ENCODE data around the gene EHHADH. TPM values are rescaled to one million over a fixed set of nuclear protein-coding genes. Genes with fewer than 3 reads are reported as not detected.
"Not testable (repeated sequence)": the region's sequence is repeated elsewhere in the genome, so short reads cannot be mapped to it uniquely, and the experiment has no call there.

Gene EHHADH
- polyA plus RNA-seq, 4 donors: 12.2 to 29.5 (median 14.5) TPM

- Histone ChIP-seq H3K27ac (ENCODE audit: low read depth in 1 of 3, low read length in 2 of 3) (no peak overlapping the region), H3K4me3 (ENCODE audit: low read depth in 1 of 3, low read length in 3 of 3) (no peak overlapping the region), H3K27me3 (ENCODE audit: control insufficient read depth in 3 of 3, insufficient read depth in 3 of 3, low read length in 3 of 3) (no peaks in the 10 kb centered on the region), H3K9me3 (ENCODE audit: control insufficient read depth in 2 of 2, insufficient read depth in 1 of 2, low read depth in 1 of 2, low read length in 1 of 2) (peaks cover 0 to 14% of the 10 kb centered on the region in 2 donors), H3K4me1 (ENCODE audit: control insufficient read depth in 3 of 3, insufficient read depth in 2 of 3, low read depth in 1 of 3, low read length in 2 of 3) (no peaks in the 10 kb centered on the region), H3K36me3 (ENCODE audit: control insufficient read depth in 3 of 3, insufficient read depth in 2 of 3, low read depth in 1 of 3, low read length in 3 of 3) (peaks cover 0 to 9% (median 9%) of the 10 kb centered on the region in 3 donors)
- FAIRE-seq (peak; percentile 59), DNase-seq (no peak)
Observed at GRCh38 chr3:185236969-185237368, 16.9 kb downstream of the EHHADH start.

GRCh38 chr3:185233328-185233727, 20.5 kb downstream of the EHHADH start:
- Histone ChIP-seq H3K36me3 (ENCODE audit: control insufficient read depth in 3 of 3, insufficient read depth in 2 of 3, low read depth in 1 of 3, low read length in 3 of 3) (peaks cover 0 to 12% (median 9%) of the 10 kb centered on the region in 3 donors), H3K4me1 (ENCODE audit: control insufficient read depth in 3 of 3, insufficient read depth in 2 of 3, low read depth in 1 of 3, low read length in 2 of 3) (no peaks in the 10 kb centered on the region), H3K27ac (ENCODE audit: low read depth in 1 of 3, low read length in 2 of 3) (no peak overlapping the region), H3K9me3 (ENCODE audit: control insufficient read depth in 2 of 2, insufficient read depth in 1 of 2, low read depth in 1 of 2, low read length in 1 of 2) (peaks cover 0 to 14% of the 10 kb centered on the region in 2 donors), H3K27me3 (ENCODE audit: control insufficient read depth in 3 of 3, insufficient read depth in 3 of 3, low read length in 3 of 3) (no peaks in the 10 kb centered on the region), H3K4me3 (ENCODE audit: low read depth in 1 of 3, low read length in 3 of 3) (no peak overlapping the region)
- no peak for FAIRE-seq
- WGBS, 3 donors: 96 to 97% (median 97%) methylated on average over 2 of the region's 2 CpGs
- no peak for DNase-seq

GRCh38 chr3:185226526-185226925, 27.3 kb downstream of the EHHADH start:
- not testable (repeated sequence) for DNase-seq

GRCh38 chr3:185225523-185225922, 28.3 kb downstream of the EHHADH start:
- DNase-seq (no peak), FAIRE-seq (no peak)
- H3K36me3 ChIP-seq (ENCODE audit: control insufficient read depth in 3 of 3, insufficient read depth in 2 of 3, low read depth in 1 of 3, low read length in 3 of 3): peaks cover 0 to 4% (median 3%) of the 10 kb centered on the region in 3 donors
- no peak overlapping the region for H3K4me3 ChIP-seq (ENCODE audit: low read depth in 1 of 3, low read length in 3 of 3)
- H3K4me1 ChIP-seq (ENCODE audit: control insufficient read depth in 3 of 3, insufficient read depth in 2 of 3, low read depth in 1 of 3, low read length in 2 of 3): no peaks in the 10 kb centered on the region
- H3K27ac ChIP-seq (ENCODE audit: low read depth in 1 of 3, low read length in 2 of 3): no peak overlapping the region
- H3K27me3 ChIP-seq (ENCODE audit: control insufficient read depth in 3 of 3, insufficient read depth in 3 of 3, low read length in 3 of 3): no peaks in the 10 kb centered on the region
- H3K9me3 ChIP-seq (ENCODE audit: control insufficient read depth in 2 of 2, insufficient read depth in 1 of 2, low read depth in 1 of 2, low read length in 1 of 2): no peaks in the 10 kb centered on the region

More at GRCh38 chr3:185226526-185226925, 27.3 kb downstream of the EHHADH start:
- not testable (repeated sequence) for H3K4me3 ChIP-seq (ENCODE audit: low read depth in 1 of 3, low read length in 3 of 3); FAIRE-seq; H3K4me1 ChIP-seq (ENCODE audit: control insufficient read depth in 3 of 3, insufficient read depth in 2 of 3, low read depth in 1 of 3, low read length in 2 of 3); H3K9me3 ChIP-seq (ENCODE audit: control insufficient read depth in 2 of 2, insufficient read depth in 1 of 2, low read depth in 1 of 2, low read length in 1 of 2); H3K27me3 ChIP-seq (ENCODE audit: control insufficient read depth in 3 of 3, insufficient read depth in 3 of 3, low read length in 3 of 3); H3K27ac ChIP-seq (ENCODE audit: low read depth in 1 of 3, low read length in 2 of 3); H3K36me3 ChIP-seq (ENCODE audit: control insufficient read depth in 3 of 3, insufficient read depth in 2 of 3, low read depth in 1 of 3, low read length in 3 of 3)
- 94 to 96% (median 94%) methylated on average over 1 of the region's 1 CpG for WGBS, 3 donors

- Histone ChIP-seq H3K27ac (ENCODE audit: low read depth in 1 of 3, low read length in 2 of 3) (no peak overlapping the region), H3K27me3 (ENCODE audit: control insufficient read depth in 3 of 3, insufficient read depth in 3 of 3, low read length in 3 of 3) (no peaks in the 10 kb centered on the region), H3K9me3 (ENCODE audit: control insufficient read depth in 2 of 2, insufficient read depth in 1 of 2, low read depth in 1 of 2, low read length in 1 of 2) (no peaks in the 10 kb centered on the region), H3K36me3 (ENCODE audit: control insufficient read depth in 3 of 3, insufficient read depth in 2 of 3, low read depth in 1 of 3, low read length in 3 of 3) (peaks cover 0 to 4% (median 3%) of the 10 kb centered on the region in 3 donors), H3K4me1 (ENCODE audit: control insufficient read depth in 3 of 3, insufficient read depth in 2 of 3, low read depth in 1 of 3, low read length in 2 of 3) (no peaks in the 10 kb centered on the region), H3K4me3 (ENCODE audit: low read depth in 1 of 3, low read length in 3 of 3) (no peak overlapping the region)
- FAIRE-seq: no peak
- DNase-seq: no peak
- WGBS, 3 donors: 90 to 100% (median 93%) methylated on average over 1 of the region's 1 CpG
Observed at GRCh38 chr3:185225080-185225479, 28.8 kb downstream of the EHHADH start.

GRCh38 chr3:185221203-185221602, 32.6 kb downstream of the EHHADH start:
- no peaks in the 10 kb centered on the region for H3K9me3 ChIP-seq (ENCODE audit: control insufficient read depth in 2 of 2, insufficient read depth in 1 of 2, low read depth in 1 of 2, low read length in 1 of 2)
- H3K27ac ChIP-seq (ENCODE audit: low read depth in 1 of 3, low read length in 2 of 3): no peak overlapping the region
- no peaks in the 10 kb centered on the region for H3K36me3 ChIP-seq (ENCODE audit: control insufficient read depth in 3 of 3, insufficient read depth in 2 of 3, low read depth in 1 of 3, low read length in 3 of 3)
- DNase-seq (no peak), FAIRE-seq (no peak)
- no peaks in the 10 kb centered on the region for H3K4me1 ChIP-seq (ENCODE audit: control insufficient read depth in 3 of 3, insufficient read depth in 2 of 3, low read depth in 1 of 3, low read length in 2 of 3)
- no peaks in the 10 kb centered on the region for H3K27me3 ChIP-seq (ENCODE audit: control insufficient read depth in 3 of 3, insufficient read depth in 3 of 3, low read length in 3 of 3)
- no peak overlapping the region for H3K4me3 ChIP-seq (ENCODE audit: low read depth in 1 of 3, low read length in 3 of 3)

- H3K9me3 ChIP-seq (ENCODE audit: control insufficient read depth in 2 of 2, insufficient read depth in 1 of 2, low read depth in 1 of 2, low read length in 1 of 2): no peaks in the 10 kb centered on the region
- DNase-seq (no peak), FAIRE-seq (no peak)
- no peaks in the 10 kb centered on the region for H3K27me3 ChIP-seq (ENCODE audit: control insufficient read depth in 3 of 3, insufficient read depth in 3 of 3, low read length in 3 of 3)
- WGBS, 3 donors: 20 to 43% (median 23%) methylated on average over 3 of the region's 3 CpGs
- H3K27ac ChIP-seq (ENCODE audit: low read depth in 1 of 3, low read length in 2 of 3): no peak overlapping the region
- H3K4me3 ChIP-seq (ENCODE audit: low read depth in 1 of 3, low read length in 3 of 3): no peak overlapping the region
- H3K4me1 ChIP-seq (ENCODE audit: control insufficient read depth in 3 of 3, insufficient read depth in 2 of 3, low read depth in 1 of 3, low read length in 2 of 3): no peaks in the 10 kb centered on the region
- no peaks in the 10 kb centered on the region for H3K36me3 ChIP-seq (ENCODE audit: control insufficient read depth in 3 of 3, insufficient read depth in 2 of 3, low read depth in 1 of 3, low read length in 3 of 3)
Observed at GRCh38 chr3:185216607-185216958, 37.3 kb downstream of the EHHADH start.

- no peaks in the 10 kb centered on the region for H3K9me3 ChIP-seq (ENCODE audit: control insufficient read depth in 2 of 2, insufficient read depth in 1 of 2, low read depth in 1 of 2, low read length in 1 of 2)
- H3K4me1 ChIP-seq (ENCODE audit: control insufficient read depth in 3 of 3, insufficient read depth in 2 of 3, low read depth in 1 of 3, low read length in 2 of 3): no peaks in the 10 kb centered on the region
- no peaks in the 10 kb centered on the region for H3K36me3 ChIP-seq (ENCODE audit: control insufficient read depth in 3 of 3, insufficient read depth in 2 of 3, low read depth in 1 of 3, low read length in 3 of 3)
- 17 to 22% (median 17%) methylated on average over 6 of the region's 6 CpGs for WGBS, 3 donors
- H3K4me3 ChIP-seq (ENCODE audit: low read depth in 1 of 3, low read length in 3 of 3): no peak overlapping the region
- no peaks in the 10 kb centered on the region for H3K27me3 ChIP-seq (ENCODE audit: control insufficient read depth in 3 of 3, insufficient read depth in 3 of 3, low read length in 3 of 3)
- peak overlapping the region in 1 of 3 donors; percentile 41 for H3K27ac ChIP-seq (ENCODE audit: low read depth in 1 of 3, low read length in 2 of 3)
- DNase-seq (peak; percentile 29 to 31), FAIRE-seq (peak; percentile 96)
Observed at GRCh38 chr3:185215873-185216606, 37.8 kb downstream of the EHHADH start.

- Histone ChIP-seq H3K27ac (ENCODE audit: low read depth in 1 of 3, low read length in 2 of 3) (no peak overlapping the region), H3K4me3 (ENCODE audit: low read depth in 1 of 3, low read length in 3 of 3) (no peak overlapping the region), H3K36me3 (ENCODE audit: control insufficient read depth in 3 of 3, insufficient read depth in 2 of 3, low read depth in 1 of 3, low read length in 3 of 3) (no peaks in the 10 kb centered on the region), H3K9me3 (ENCODE audit: control insufficient read depth in 2 of 2, insufficient read depth in 1 of 2, low read depth in 1 of 2, low read length in 1 of 2) (no peaks in the 10 kb centered on the region), H3K27me3 (ENCODE audit: control insufficient read depth in 3 of 3, insufficient read depth in 3 of 3, low read length in 3 of 3) (no peaks in the 10 kb centered on the region), H3K4me1 (ENCODE audit: control insufficient read depth in 3 of 3, insufficient read depth in 2 of 3, low read depth in 1 of 3, low read length in 2 of 3) (no peaks in the 10 kb centered on the region)
- DNase-seq (no peak), FAIRE-seq (no peak)
- WGBS, 3 donors: 94 to 96% (median 94%) methylated on average over 5 of the region's 5 CpGs
Observed at GRCh38 chr3:185212559-185212958, 41.3 kb downstream of the EHHADH start.

All from small intestine (tissue), 7 donors.